ENCODE data around the gene NKIRAS2.

- TF ChIP-seq CTCF (IDR thresholded peaks at IDR 0.05; ENCODE audit: poor library complexity, severe bottlenecking): no peak
- TF ChIP-seq SMC3 (conservative IDR thresholded peaks at IDR 0.05; ENCODE audit: poor library complexity): no peak
- TF ChIP-seq EP300 (conservative IDR thresholded peaks at IDR 0.05; ENCODE audit: poor library complexity, severe bottlenecking): no peak
- no peak for TF ChIP-seq EZH2 (IDR thresholded peaks at IDR 0.05; ENCODE audit: borderline replicate concordance, insufficient read depth, low read length, poor library complexity, severe bottlenecking)
- no peak for TF ChIP-seq TAF1 (IDR thresholded peaks at IDR 0.05; ENCODE audit: low read depth)
- no peak for TF ChIP-seq POLR2AphosphoS5 (IDR thresholded peaks at IDR 0.05)
- TF ChIP-seq RAD21 (conservative IDR thresholded peaks at IDR 0.05): no peak
Measured at GRCh38 chr17:42028791-42029127, 8.9 kb downstream of the NKIRAS2 start.

Data from neural cell (in vitro differentiated cells).